OCI-M1 (cell line): ENCODE data around the gene TCP11L2.
"Not testable (repeated sequence)": the region's sequence is repeated elsewhere in the genome, so short reads cannot be mapped to it uniquely, and the experiment has no call there.

Experiments
- DNase-seq: peaks from one replicate; lab custom pipeline; 2025; lab: John Stamatoyannopoulos, UW

TCP11L2 gene

DNA sequence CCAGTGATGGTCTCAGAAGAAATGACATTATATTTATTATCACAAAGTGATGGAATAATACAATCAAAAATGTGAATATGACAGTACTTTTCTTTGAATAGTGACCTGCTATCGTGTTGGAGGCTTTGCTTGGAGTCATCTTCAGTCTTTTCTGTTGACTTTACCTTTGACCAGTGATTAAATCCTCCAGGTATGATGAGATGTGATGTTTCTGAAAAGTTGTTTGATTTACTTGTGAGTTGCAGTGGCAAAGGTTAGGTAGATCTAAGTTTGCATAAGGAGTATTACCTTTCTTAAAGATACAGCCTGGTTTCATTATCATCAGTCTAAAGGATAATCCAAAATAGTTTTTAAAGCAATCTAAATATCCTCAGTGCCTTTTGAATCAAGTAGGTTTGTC lies 4.6 kb downstream of the TCP11L2 start:
- DNase-seq, result no peak

DNA sequence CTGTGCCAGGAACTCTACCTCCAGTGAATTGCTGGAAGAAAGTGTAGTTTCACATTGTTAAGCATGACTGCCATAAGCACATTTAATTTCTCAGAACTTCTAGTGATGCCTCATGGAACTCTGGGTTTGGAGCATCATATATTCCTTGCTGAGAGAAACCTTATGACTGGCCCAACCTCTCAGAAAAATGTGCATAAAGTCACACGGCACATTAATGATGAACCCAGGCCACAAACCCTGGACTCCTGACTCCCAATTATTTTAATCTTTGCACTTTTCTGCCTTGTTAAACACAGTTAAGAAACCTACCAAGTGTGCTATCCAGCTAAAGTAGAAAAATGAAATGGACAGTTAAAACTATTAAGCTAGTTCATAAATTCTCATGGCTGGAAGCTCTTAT lies 5.6 kb downstream of the TCP11L2 start:
- DNase-seq, result no peak

DNA sequence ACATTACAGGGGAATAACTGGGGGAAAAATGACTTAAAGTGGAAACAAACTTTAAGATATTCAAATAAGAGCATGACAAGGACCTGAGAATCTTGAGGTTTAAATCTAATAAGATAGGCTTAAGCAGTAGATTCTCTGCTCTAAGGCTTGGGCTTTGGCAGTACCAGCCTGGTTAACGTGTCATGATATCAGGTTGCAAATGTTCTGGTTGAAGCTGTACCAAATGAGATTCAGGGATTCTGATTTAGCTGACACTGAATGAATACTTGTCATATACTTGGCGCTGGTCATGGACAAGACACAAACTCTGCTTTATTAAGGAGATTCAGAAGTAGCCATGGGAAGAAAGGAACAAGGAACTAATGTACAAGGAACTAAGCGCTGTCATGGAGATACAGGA lies 6.1 kb downstream of the TCP11L2 start:
- no peak for DNase-seq

DNA sequence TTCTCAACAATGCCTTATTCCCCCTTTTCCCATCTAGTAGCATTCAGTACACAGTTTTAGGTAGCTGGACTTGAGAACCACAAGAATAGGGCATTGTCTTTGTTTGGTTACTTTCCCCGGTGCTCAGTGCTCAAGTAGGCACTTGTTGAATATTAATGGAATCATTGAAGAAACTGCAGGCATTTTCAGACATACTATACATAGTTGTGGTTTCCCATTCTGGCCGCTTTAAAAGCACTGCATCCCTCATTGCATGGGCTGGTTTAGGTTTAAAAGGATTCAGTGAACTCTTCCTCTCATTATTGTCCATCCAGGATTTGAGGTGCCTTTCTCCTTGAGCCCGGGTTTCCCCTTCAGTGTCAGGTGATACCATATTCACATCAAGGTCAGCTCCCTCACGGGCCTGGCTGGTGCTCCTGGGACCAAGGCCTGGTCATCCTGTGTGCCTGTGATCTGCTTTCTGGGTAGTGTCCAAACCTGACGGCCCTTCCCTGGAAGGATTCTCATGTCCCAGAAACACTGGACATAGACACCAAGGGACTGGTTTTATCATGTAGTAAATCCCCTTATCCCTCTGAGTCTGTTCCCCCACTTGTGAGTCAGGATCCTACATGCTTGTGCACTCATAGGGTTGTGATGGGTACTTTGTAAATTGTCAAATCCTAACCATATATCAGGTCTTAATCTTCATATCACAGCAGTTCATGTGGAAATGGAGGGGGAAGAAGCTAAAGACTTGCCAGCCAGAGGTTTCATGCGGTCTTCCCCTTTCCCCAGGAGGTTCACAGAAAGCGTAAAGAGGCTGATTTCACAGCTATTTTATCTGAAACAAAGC lies 7.4 kb downstream of the TCP11L2 start:
- no peak for DNase-seq

DNA sequence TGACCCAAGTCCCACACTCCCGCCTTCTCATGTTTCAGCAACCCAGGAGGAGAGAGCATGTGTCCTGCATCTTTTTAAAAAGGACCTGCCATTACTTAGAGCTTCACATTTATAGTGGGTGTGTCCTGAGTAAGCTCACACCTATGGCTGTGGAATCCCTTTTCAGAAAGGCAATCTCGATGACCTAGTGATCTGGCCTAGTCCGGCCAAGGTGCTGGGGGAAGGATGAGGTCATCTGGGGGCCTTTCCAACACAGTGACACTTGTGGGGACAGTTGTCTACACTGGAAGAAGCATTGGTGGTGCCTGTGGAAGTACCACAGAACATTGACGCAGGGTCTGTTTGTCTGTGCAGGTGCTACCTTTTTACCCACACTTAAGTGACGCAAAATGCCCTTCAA lies 8.2 kb downstream of the TCP11L2 start:
- DNase-seq, result no peak

DNA sequence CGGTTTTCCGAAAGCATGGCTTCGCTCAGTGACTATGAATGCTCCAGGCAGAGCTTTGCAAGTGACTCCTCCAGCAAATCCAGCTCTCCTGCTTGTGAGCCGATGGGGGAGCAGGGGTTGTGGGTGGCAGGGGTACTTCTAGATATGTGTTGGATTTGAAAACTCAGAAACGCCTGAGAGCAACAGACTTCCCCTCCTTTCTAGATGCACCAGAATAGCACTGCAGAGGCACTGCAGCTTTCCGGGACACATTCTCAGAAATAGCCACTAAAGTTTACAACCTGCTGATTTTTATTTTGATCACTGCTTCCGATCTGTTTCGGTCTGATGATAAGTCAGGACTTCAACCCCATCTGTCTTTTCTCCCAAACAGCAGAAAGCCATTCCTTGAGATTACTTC lies 8.6 kb downstream of the TCP11L2 start:
- DNase-seq, result no peak

DNA sequence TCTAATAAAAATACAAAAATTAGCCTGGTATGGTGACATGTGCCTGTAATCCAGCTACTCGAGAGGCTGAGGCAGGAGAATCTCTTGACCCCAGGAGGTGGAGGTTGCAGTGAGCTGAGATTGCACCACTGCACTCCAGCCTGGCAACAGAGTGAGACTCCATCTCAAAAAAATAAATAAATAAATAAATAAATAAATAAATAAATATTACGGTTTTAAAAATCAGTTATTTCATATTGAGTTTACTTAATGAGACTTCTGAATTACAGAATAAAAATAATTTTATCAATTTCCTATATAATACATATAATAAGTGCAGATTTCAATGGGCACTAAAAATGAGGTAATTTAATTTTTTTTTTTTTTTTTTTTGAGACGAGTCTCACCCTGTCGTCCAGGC lies 10.9 kb downstream of the TCP11L2 start:
- not testable (repeated sequence) for DNase-seq

DNA sequence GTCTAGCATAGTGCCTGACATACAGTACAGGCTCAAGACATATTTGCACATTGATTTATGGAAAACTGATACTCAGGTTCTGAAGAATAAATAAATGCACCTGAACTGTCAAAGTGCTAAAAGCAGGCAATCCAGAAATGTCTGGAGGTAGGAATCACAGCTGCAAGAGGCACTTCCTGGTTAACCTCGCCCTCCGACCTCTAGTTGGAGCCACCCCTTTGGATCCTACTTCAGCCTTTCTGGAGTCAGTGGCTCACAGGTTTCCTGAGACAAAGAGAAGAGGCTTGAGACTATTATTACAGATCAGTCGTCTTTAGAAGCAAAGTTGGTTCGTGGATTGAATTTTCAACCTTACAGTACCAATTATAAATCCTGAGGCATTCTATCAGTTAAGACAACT lies 13.0 kb downstream of the TCP11L2 start:
- DNase-seq, result no peak

DNA sequence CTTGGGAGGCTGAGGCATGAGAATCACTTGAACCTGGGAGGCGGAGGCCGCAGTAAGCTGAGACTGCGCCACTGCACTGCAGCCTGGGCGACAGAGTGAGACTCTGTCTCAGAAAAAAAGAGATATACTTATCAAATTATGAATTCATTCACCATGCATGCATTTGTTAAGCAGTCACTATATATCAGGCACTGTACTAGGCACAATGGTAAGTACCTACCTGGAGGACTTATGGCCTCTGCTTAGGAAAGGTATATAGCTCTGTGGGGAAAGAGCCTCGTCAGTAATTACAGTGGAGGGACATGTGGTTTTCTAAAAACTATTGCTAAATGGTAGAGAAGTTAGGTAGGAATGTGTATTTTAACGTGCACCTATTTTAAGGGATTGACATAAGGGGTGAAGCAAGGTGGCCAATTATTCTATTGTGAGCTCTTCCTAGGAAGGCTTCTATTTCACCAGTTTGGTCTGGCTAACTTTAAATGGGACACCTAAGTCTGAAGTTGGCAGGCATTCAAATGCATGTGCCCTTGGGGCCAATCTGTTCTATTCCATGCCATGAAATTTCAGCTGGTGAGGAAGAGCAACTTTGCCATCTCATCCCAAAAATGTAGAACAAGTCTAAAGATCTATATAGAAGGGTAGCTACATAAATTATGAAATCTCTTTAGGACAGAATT lies 15.0 kb downstream of the TCP11L2 start:
- no peak for DNase-seq

DNA sequence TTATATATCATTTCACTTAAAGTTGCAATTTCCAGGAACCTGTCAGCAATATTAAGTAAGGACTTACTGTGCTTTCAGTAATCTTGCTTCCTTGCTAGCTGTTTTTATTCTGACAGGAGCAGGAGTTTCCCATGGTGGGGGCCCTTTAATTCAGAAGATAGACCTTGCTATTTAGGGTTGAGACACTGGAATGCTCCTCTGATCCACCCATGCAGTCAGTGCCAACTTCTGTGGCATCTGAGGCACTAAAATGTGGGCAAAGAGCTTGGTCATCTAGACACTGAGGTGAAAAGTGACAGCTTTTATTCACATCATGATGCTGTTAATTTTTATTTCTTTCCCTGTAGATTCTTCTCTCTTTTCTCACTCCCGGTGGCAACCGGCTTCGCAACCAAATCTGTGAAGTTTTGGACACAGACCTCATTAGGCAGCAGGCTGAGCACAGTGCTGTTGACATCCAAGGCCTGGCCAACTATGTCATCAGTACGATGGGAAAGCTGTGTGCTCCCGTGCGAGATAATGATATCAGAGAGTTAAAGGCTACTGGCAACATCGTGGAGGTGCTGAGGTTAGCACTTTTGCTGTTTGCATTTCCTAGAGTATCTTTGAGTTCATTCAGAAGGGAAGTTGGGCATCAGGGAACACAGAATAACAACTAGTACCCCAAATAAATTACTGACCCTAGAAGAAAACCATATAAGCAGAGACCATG lies 18.8 kb downstream of the TCP11L2 start:
- no peak for DNase-seq

DNA sequence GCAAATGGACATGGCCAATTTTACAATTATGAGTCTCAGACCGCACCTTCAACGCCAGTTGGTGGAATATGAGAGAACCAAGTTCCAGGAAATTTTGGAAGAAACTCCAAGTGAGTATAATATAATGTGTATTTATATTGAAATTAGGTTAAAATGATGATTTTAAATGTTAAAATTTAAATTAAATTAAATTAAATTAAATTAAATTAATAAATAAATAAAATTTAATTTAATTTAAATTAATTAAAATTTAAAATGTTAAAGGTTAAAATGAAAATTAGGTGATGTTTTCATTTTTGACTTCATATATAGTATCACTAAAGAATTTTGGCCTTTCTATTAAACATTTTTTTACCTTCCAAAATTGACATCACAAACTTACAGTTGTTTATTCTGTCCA lies 21.0 kb downstream of the TCP11L2 start:
- no peak for DNase-seq

DNA sequence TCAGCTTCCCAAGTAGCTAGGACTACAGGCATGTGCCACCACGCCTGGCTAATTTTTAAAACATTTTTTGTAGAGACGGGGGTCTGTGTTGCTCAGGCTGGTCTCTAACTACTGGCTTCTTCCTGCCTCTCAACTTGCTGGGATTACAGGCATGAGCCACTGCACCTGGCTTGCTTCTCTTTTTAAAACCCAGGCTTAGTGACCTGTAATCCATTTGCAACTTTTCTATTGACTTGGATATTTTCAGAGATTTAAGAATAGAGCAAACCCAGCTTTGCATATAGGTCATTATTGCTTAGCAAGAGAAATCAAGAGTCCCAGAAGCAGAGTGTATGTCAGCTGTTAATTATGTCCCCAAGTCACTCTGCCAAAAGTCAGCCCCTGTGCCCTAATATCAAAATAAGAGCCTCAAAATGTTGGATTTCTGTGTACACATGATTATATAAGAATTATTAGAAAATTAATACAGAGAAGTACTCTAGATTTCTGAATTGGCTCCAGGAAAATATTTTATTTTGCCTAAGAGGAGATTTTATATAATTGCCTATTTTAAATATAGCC lies 24.9 kb downstream of the TCP11L2 start:
- DNase-seq, result no peak

DNA sequence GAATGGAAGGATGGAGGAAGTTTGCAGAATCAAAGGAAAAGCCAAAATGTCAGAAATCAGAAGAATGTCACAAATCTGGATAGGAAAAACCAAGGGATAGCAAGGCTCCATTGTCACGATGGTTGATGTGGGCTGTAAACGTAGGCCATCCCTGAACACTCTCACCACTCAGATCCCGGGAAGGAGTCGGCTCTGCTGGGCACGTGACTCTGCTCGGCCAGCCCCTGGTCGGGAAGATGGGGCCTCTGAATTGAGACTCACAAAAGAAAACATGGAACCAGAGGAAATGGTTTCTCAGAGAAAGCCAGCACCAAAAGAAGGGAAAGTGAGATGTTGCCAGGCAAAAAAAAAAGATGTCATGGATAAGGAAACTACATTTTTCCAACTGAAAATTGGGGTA lies 26.2 kb downstream of the TCP11L2 start:
- DNase-seq, result no peak

DNA sequence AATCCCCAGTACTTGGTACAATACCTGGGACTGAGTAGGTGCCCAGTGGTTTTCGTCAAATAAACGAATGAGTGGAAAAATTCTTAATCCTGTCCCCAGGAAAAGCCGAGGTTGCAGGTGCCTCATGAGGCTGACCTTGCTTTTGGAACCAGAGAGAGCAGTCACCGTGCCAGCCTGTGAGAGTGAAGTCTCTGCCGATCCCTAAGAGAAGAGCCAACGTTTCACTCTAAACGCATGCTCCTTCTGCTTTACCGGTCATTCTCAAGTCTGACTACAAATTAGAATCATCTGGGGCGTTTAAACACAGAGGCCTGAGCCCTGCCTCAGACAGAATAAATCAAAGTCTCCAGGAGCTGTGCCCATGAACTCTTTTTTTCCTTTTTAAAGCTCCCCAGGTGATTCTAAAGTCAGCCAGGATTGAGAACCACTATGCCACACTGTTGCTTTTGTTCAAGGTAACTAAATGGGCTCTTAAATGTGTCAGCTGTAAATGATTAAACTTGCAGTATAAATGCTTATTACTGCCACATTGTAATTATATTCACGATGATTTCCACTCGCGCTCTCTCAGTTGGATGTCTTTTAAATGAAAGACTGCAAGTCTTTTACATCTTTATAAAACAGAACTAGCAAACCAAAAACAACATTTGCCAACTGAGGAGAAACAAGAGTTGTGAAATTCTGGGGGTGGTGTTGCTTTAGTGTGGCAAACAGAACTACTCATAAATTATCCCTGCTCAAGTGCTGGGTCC lies 26.9 kb downstream of the TCP11L2 start:
- no peak for DNase-seq

DNA sequence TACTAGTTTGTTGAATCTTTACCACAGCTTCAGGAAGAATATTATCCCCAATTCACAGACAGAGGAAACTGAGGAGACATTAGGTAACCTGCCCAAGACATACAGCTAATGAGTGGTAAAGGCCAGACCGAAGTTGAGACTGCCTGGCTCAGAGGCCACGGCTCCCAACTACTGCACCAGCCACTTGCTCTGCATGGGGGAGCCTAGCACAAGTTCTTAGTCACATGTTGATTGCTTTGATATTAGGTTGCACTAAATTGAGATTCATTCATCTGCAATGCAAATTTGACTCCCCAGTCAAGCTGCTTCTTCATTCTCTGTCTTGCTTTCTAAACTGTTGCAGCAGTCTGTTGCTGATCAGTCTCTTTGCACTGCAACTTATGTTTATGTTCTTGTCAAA lies 29.1 kb downstream of the TCP11L2 start:
- DNase-seq, result no peak

DNA sequence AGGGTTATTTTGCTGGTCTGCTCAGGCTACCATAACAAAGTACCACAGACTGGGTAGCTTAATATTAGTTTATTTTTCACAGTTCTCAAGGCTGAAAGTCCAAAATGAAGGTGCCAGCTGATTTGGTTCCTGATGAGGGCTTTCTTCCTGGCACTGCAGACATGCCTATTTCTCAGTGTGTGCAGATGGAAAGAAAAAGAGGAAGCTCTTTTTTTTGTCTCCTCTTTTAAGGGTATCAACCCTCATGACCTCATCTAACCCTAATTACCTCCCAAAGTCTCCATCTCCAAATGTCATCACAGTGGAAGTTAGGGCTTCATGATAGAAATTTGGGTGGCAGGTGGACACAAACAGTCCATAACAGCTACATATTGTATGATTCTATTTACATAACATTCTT lies 30.0 kb downstream of the TCP11L2 start:
- DNase-seq, result no peak

DNA sequence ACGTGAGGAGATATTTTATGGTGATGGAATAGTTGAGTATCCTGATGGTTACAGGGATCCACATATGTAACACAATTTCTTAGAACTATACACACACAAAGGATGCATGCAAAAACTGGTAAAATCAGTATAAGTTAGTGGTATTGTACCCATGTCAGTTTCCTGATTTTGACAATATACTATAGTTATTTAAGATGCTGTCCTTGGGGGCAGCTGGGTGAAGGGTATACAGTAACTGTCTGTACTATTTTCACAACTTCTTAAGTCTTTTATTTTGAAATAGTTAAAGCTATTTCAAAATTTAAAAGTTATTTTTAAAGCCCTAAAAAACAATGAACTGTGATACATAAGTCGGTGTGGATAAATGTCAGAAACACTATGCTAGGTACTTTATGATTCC lies 30.5 kb downstream of the TCP11L2 start:
- no peak for DNase-seq

DNA sequence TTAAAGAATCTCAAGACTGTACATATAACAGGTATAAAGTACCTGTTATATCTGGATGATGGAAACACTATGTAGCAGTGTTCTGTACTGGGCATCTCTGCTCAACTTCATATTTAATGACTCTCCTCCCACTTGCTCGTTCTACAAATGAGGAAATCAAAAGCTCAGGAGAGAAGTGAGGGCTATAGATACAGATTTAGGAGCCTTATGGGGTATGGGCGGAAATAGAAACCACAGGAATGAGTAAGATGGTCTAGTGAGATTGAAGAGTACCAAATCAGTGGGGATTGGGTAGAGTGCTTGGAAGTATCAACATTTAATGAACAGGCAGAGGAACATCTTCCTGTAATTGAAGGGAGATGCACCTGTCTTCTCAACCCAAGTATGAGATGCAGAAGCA lies 31.2 kb downstream of the TCP11L2 start:
- DNase-seq, result no peak

DNA sequence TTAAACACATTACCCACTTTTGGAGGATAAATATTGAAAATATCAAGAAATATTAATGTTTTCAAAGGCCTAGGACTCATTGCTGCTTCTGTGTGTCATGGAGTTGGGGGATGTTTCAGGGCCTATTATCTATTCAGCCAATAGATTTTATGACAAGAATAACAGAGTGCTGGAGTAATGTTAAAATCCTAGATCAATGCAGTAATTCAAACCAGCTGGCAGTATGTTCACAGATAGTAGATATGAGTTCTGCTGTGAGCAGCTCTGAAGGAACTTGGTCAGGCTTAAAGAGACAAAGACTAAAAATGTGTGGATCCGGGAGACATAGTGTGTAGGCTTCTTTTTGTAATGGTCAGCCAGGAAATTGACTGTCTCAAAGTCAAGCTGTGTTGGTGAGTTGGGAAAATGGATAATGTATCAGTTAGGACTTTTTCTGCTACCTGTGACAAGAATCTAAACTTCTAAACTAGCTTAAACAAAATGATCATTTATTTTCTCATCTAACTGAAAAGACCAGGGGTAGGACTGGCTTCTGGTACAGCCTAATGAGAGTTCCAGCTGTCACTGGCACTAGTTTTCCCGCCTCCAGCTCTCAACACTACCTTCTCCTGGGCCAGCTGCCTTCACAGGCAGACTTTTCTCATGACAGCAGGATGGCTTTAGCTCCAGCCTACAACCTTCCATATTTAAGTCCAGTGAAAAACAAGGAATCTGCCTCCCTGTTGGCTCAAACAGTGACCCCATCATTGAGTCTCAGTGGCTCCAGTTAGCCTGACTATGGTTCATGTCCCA lies 38.7 kb downstream of the TCP11L2 start:
- DNase-seq, result no peak

DNA sequence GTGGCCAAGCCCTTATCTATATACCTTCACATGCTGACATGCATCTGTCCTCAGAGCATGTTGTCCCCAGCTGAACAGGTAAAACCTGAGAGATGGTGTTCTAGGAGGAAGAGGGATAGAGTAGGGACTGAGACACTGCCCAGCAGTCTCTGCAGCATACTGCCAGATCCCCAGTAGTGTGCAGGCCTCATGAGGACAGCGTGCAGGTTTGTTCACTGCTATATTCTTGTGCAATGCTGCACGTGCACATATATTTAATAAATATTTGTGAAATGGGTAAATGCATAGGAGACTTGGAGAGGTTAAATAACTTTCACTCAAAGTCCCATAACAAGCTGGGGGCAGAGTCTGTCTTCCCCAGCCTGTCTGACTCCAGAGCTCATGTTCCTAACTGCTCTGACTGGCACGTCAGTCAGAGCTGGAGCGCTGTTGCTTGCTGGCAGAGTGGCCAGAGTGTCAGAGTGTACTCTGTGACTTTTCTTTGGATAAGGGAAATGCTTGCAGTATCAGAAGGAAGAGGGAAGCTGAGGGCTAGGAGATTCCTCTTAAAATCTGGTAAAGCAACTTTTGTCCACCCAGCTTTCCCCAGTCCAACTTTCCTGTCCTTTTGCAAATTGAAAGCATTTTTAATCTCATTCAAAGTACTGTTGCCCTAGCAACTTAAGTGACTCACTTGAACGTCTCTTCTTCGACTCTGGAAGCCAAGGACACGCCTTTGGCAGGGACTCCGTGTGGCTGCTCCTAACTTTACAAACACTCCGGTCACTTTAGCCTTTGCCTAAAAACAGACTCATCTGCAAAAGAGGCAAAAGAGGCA lies 40.1 kb downstream of the TCP11L2 start:
- peak; percentile 17 for DNase-seq

DNA sequence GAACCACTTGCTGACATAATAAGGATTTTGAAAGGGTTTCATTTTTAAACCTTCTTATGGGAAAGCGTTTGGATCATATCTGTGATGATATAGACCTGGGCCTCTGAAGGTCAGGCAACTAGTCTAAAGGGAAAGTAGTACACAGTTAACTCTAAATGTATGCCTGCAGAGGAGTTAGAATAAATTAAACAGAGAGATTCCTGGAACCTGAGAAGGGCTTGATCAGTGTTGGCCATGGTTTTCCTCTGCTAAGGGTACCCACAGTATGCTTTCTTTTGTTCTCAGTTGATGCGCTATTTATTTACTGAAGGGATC lies 40.6 kb downstream of the TCP11L2 start:
- no peak for DNase-seq
